HG02610 (cell line): ENCODE results near the gene HS6ST2.
"Not testable (repeated sequence)": the region's sequence is repeated elsewhere in the genome, so short reads cannot be mapped to it uniquely, and the experiment has no call there.

Experiments
- ATAC-seq: cut with Tn5 transposase; IDR thresholded peaks from one replicate; pipeline ENCODE4 v1.9.1; 2021; ENCODE audit warnings: mild to moderate bottlenecking, moderate library complexity; ENCODE audit not compliant: unreplicated experiment

HS6ST2 gene

GRCh38 chrX:132945055-132945599 is 13.3 kb downstream of the HS6ST2 start:
- not testable (repeated sequence) for ATAC-seq

- no peak for ATAC-seq
Observed at GRCh38 chrX:132940727-132941327, 17.6 kb downstream of the HS6ST2 start.

- no peak for ATAC-seq
Observed at GRCh38 chrX:132933170-132933569, 25.3 kb downstream of the HS6ST2 start.

- ATAC-seq = no peak
Observed at GRCh38 chrX:132924426-132924825, 34.0 kb downstream of the HS6ST2 start.

- ATAC-seq = no peak
Observed at GRCh38 chrX:132918523-132918922, 39.9 kb downstream of the HS6ST2 start.

- no peak for ATAC-seq
Observed at GRCh38 chrX:132916349-132916748, 42.1 kb downstream of the HS6ST2 start.

GRCh38 chrX:132909643-132910042 is 48.8 kb downstream of the HS6ST2 start:
- no peak for ATAC-seq

- no peak for ATAC-seq
Observed at GRCh38 chrX:132908891-132909290, 49.5 kb downstream of the HS6ST2 start.

GRCh38 chrX:132900633-132901293 is 57.7 kb downstream of the HS6ST2 start:
- no peak for ATAC-seq

- ATAC-seq = no peak
Observed at GRCh38 chrX:132887569-132887968, 70.9 kb downstream of the HS6ST2 start.

GRCh38 chrX:132883358-132883915 is 75.0 kb downstream of the HS6ST2 start:
- ATAC-seq = no peak

GRCh38 chrX:132880753-132881152 is 77.7 kb downstream of the HS6ST2 start:
- not testable (repeated sequence) for ATAC-seq

GRCh38 chrX:132877954-132878536 is 80.4 kb downstream of the HS6ST2 start:
- ATAC-seq = no peak

GRCh38 chrX:132876523-132877338 is 81.7 kb downstream of the HS6ST2 start:
- ATAC-seq = no peak

GRCh38 chrX:132875650-132876522 is 82.5 kb downstream of the HS6ST2 start:
- ATAC-seq = no peak

GRCh38 chrX:132862562-132862961 is 95.9 kb downstream of the HS6ST2 start:
- ATAC-seq = no peak

GRCh38 chrX:132861076-132861475 is 97.4 kb downstream of the HS6ST2 start:
- no peak for ATAC-seq

GRCh38 chrX:132860200-132860599 is 98.2 kb downstream of the HS6ST2 start:
- ATAC-seq = no peak

GRCh38 chrX:132858018-132858417 is 100.4 kb downstream of the HS6ST2 start:
- no peak for ATAC-seq

- no peak for ATAC-seq
Observed at GRCh38 chrX:132855780-132856341, 102.6 kb downstream of the HS6ST2 start.
